HCT116 (cell line): ENCODE results near the gene MALSU1. TPM values are rescaled to one million over a fixed set of nuclear protein-coding genes. Genes with fewer than 3 reads are reported as not detected.
"Not testable (repeated sequence)": the region's sequence is repeated elsewhere in the genome, so short reads cannot be mapped to it uniquely, and the experiment has no call there.

Experiments used
- ATAC-seq: fragments of 200-7000 bp; cut with Tn5 transposase; 2 replicates; pipeline ENCODE4 v1.9.1; 2020; ENCODE audit warnings: mild to moderate bottlenecking, moderate library complexity
- BruUV-seq: library from RNA; stranded (reverse); fragments of 400-500 nt; replicated peaks from 2 replicates; lab custom pipeline; 2021; lab: Mats Ljungman, UMichigan
- CTCF ChIA-PET: fragments of 300-600 bp; sonication (Branson Sonifier 250); formaldehyde crosslinking; loops from one replicate; lab custom pipeline; 2021; ENCODE audit warnings: antibody characterized with exemption; lab: Charles Lee
- POLR2A ChIA-PET: fragments of 300-600, 350-600 bp; sonication (Branson Sonifier 250); formaldehyde crosslinking; loops from one replicate; lab custom pipeline; 2021; ENCODE audit warnings: antibody characterized with exemption; lab: Charles Lee
- RAD21 ChIA-PET, 2 experiments: fragments of 300-600 bp; sonication (Branson Sonifier 250); formaldehyde crosslinking; loops; one replicate each; lab custom pipeline; 2023; ENCODE audit warnings: low total read pairs in 2 of 2; ENCODE audit not compliant: uncharacterized antibody in 2 of 2, unreplicated experiment in 2 of 2, low non-redundant PET in 1 of 2; lab: Charles Lee
- DNase-seq: peaks from one replicate; pipeline ENCODE4 v3.0.0-alpha.2; 2010; ENCODE audit warnings: low read depth, low spot score
- H2AFZ ChIP-seq: fragments of 200-600 bp; shearing (Covaris generic), sonication (generic); 2 replicates; pipeline ENCODE4 v1.6.1; 2017; ENCODE audit warnings: low read depth, mixed run types, mixed read lengths, antibody characterized with exemption, low read length; ENCODE audit not compliant: poor library complexity, severe bottlenecking
- H3K27ac ChIP-seq: 2 replicates; pipeline ENCODE4 v1.5.1; 2012; ENCODE audit warnings: low read depth, low read length
- H3K27me3 ChIP-seq: fragments of 200-600 bp; sonication (generic); 2 replicates; pipeline ENCODE4 v1.6.1; 2016; ENCODE audit warnings: mixed run types, low read length, mixed read lengths; ENCODE audit not compliant: insufficient read depth
- H3K36me3 ChIP-seq, 2 experiments: fragments of 200-500 bp in 1 of 2; fragments of 200-600 bp in 1 of 2; sonication (Bioruptor generic) in 1 of 2; sonication (generic) in 1 of 2; 2 replicates each; pipeline versions ENCODE4 v1.5.1 to v1.6.1; 2014 to 2016; ENCODE audit warnings: low read length in 2 of 2, inconsistent platforms in 1 of 2, mixed read lengths in 1 of 2, mixed run types in 1 of 2; ENCODE audit not compliant: insufficient read depth in 2 of 2, control insufficient read depth in 1 of 2
- H3K4me1 ChIP-seq, 2 experiments: fragments of 200-600 bp in 1 of 2; sonication (generic) in 1 of 2; 2 replicates each; pipeline versions ENCODE4 v1.5.1 to v1.6.1; 2012 to 2017; ENCODE audit warnings: low read length in 2 of 2, inconsistent platforms in 1 of 2, mild to moderate bottlenecking in 1 of 2, mixed read lengths in 1 of 2, mixed run types in 1 of 2, moderate library complexity in 1 of 2; ENCODE audit not compliant: insufficient read depth in 2 of 2, control insufficient read depth in 1 of 2
- H3K4me2 ChIP-seq: fragments of 200-600 bp; sonication (generic); 2 replicates; pipeline ENCODE4 v1.6.1; 2017; ENCODE audit warnings: mixed run types, low read length, mixed read lengths
- H3K4me3 ChIP-seq, 2 experiments: fragments of 200-600 bp in 1 of 2; sonication (generic) in 1 of 2; replicated peaks in 1 of 2; 2 replicates each; pipeline ENCODE4 v1.5.1; 2011 to 2016; ENCODE audit warnings: low read length in 2 of 2, control low read depth in 1 of 2, low read depth in 1 of 2, mild to moderate bottlenecking in 1 of 2, mixed read lengths in 1 of 2, mixed run types in 1 of 2
- H3K79me2 ChIP-seq: fragments of 200-600 bp; sonication (generic); 2 replicates; pipeline ENCODE4 v1.6.1; 2017; ENCODE audit warnings: mild to moderate bottlenecking, mixed run types, low read length, moderate library complexity, mixed read lengths; ENCODE audit not compliant: insufficient read depth
- H3K9ac ChIP-seq: fragments of 200-600 bp; sonication (generic); 2 replicates; pipeline ENCODE4 v1.6.1; 2016; ENCODE audit warnings: low read length, mixed read lengths
- H3K9me2 ChIP-seq: fragments of 200-600 bp; sonication (generic), shearing (Covaris generic); 2 replicates; pipeline ENCODE4 v1.6.1; 2017; ENCODE audit warnings: mixed run types, mild to moderate bottlenecking, moderate library complexity; ENCODE audit not compliant: insufficient read depth
- H3K9me3 ChIP-seq, 2 experiments: fragments of 200-500 bp in 1 of 2; fragments of 200-600 bp in 1 of 2; sonication (Bioruptor generic) in 1 of 2; sonication (generic) in 1 of 2; 2 replicates each; pipeline ENCODE4 v1.6.1; 2014 to 2017; ENCODE audit warnings: low read length in 2 of 2, mixed read lengths in 2 of 2, inconsistent platforms in 1 of 2, low read depth in 1 of 2, mild to moderate bottlenecking in 1 of 2, mixed run types in 1 of 2, moderate library complexity in 1 of 2; ENCODE audit not compliant: control insufficient read depth in 1 of 2, insufficient read depth in 1 of 2
- H4K20me1 ChIP-seq: fragments of 200-600 bp; sonication (generic), shearing (Covaris generic); 2 replicates; pipeline ENCODE4 v1.6.1; 2017; ENCODE audit warnings: mixed run types, mild to moderate bottlenecking, moderate library complexity; ENCODE audit not compliant: insufficient read depth
- ATF3 ChIP-seq: IDR thresholded peaks from 2 replicates; pipeline ENCODE4 v1.6.1; 2012
- CEBPB ChIP-seq: IDR thresholded peaks from 2 replicates; pipeline ENCODE4 v1.6.1; 2012; ENCODE audit warnings: low read depth
- EZH2phosphoT487 ChIP-seq: fragments of 200-600 bp; IDR thresholded peaks from 2 replicates; pipeline ENCODE4 v1.6.1; 2018; ENCODE audit warnings: antibody characterized with exemption, borderline replicate concordance
- MAX ChIP-seq: IDR thresholded peaks from 2 replicates; pipeline ENCODE4 v1.6.1; 2012
- POLR2A ChIP-seq: IDR thresholded peaks from 2 replicates; pipeline ENCODE4 v1.7.0; 2011; ENCODE audit warnings: borderline replicate concordance; ENCODE audit not compliant: insufficient read depth, insufficient read length; ENCODE audit errors: extremely low read depth
- POLR2AphosphoS5 ChIP-seq: IDR thresholded peaks from 2 replicates; pipeline ENCODE4 v1.6.1; 2011; ENCODE audit warnings: mild to moderate bottlenecking, low read depth, low read length, moderate library complexity
- REST ChIP-seq: IDR thresholded peaks from 2 replicates; pipeline ENCODE4 v1.6.1; 2012; ENCODE audit warnings: low read depth
- SIN3A ChIP-seq: IDR thresholded peaks from 2 replicates; pipeline ENCODE4 v1.6.1; 2012; ENCODE audit warnings: low read depth
- SP1 ChIP-seq: IDR thresholded peaks from 2 replicates; pipeline ENCODE4 v1.6.1; 2012; ENCODE audit warnings: low read depth
- TCF7L2 ChIP-seq: IDR thresholded peaks from 2 replicates; pipeline ENCODE4 v1.7.0; 2011; ENCODE audit warnings: borderline replicate concordance, inconsistent platforms; ENCODE audit not compliant: insufficient read depth, insufficient read length; ENCODE audit errors: extremely low read depth
- YY1 ChIP-seq: IDR thresholded peaks from 2 replicates; pipeline ENCODE4 v1.6.1; 2011; ENCODE audit warnings: low read length, low read depth, moderate library complexity, mild to moderate bottlenecking; ENCODE audit not compliant: insufficient replicate concordance; ENCODE audit errors: extremely low read depth
- ZNF274 ChIP-seq: fragments of 200-500 bp; sonication (Bioruptor generic); IDR thresholded peaks from 2 replicates; pipeline ENCODE4 v1.6.1; 2014; ENCODE audit warnings: mild to moderate bottlenecking, low read depth, low read length, inconsistent platforms
- intact Hi-C: fragments of 100-400 bp; cut with micrococcal nuclease; formaldehyde crosslinking; loops from 2 replicates; pipeline ENCODE4 v1.10.0; 2022
- total RNA-seq: library from RNA; stranded (reverse); gene quantifications from one replicate; pipeline ENCODE4 v1.2.1, GENCODE V29; 2021; ENCODE audit not compliant: unreplicated experiment

Gene MALSU1
- total RNA-seq, 1 experiment from 2014 or later = 105 TPM

GRCh38 chr7:23312141-23312540 lies 13.0 kb downstream of the MALSU1 start:
- H3K4me2 ChIP-seq, BruUV-seq, intact Hi-C loops, H2AFZ ChIP-seq, RAD21 ChIA-PET, POLR2A ChIA-PET, CTCF ChIA-PET, H3K4me3 ChIP-seq, H3K9ac ChIP-seq, H3K27ac ChIP-seq, DNase-seq, H3K9me3 ChIP-seq, ATAC-seq, H3K27me3 ChIP-seq, H3K9me2 ChIP-seq: not testable (repeated sequence)
- peaks cover 14% of the 10 kb centered on the region; the same call in 1 of the 2 replicates for H4K20me1 ChIP-seq
- H3K4me1 ChIP-seq = peaks cover 13 to 15% of the 10 kb centered on the region in 2 experiments
- H3K36me3 ChIP-seq = peaks cover 57 to 72% of the 10 kb centered on the region in 2 experiments
- peaks cover 31% of the 10 kb centered on the region for H3K79me2 ChIP-seq

- CTCF ChIA-PET = no interaction called here
- POLR2A ChIA-PET = interaction anchor here (1.1 to 1.5 kb wide), 2 partner anchors 11 to 18 kb away, joined by 3 read pairs; no protein-coding TSS in a partner anchor
- RAD21 ChIA-PET = no interaction called here
- DNase-seq (no peak), ATAC-seq (no peak)
- H3K9me3 ChIP-seq = no peaks in the 10 kb centered on the region
- H3K9ac ChIP-seq = no peak overlapping the region
- no TSS peak for BruUV-seq
- H4K20me1 ChIP-seq = no peaks in the 10 kb centered on the region
- peaks cover 20 to 23% of the 10 kb centered on the region in 2 experiments for H3K4me1 ChIP-seq
- H3K79me2 ChIP-seq = peaks cover 8% of the 10 kb centered on the region
- H3K36me3 ChIP-seq = peaks cover 53 to 67% of the 10 kb centered on the region in 2 experiments; a peak in 3 of 4 replicates
- H3K9me2 ChIP-seq = no peaks in the 10 kb centered on the region
- intact Hi-C loops = no loop called here
- no peak overlapping the region for H3K4me3 ChIP-seq
- TF ChIP-seq MAX = no peak
- no peak for TF ChIP-seq POLR2AphosphoS5
- no peak for TF ChIP-seq REST
- no peak for TF ChIP-seq SIN3A
- TF ChIP-seq TCF7L2 = no peak
- no peak for TF ChIP-seq SP1
- TF ChIP-seq CEBPB = no peak
- TF ChIP-seq EZH2phosphoT487 = no peak
- TF ChIP-seq ZNF274 = no peak
- no peak for TF ChIP-seq POLR2A
- no peak for TF ChIP-seq ATF3
- no peak for TF ChIP-seq YY1
- H3K27ac ChIP-seq = no peak overlapping the region
- no peaks in the 10 kb centered on the region for H3K27me3 ChIP-seq
- no peak overlapping the region for H2AFZ ChIP-seq
- H3K4me2 ChIP-seq = no peak overlapping the region
These were observed 16.2 kb downstream of the MALSU1 start for GRCh38 chr7:23315366-23315765.
